ENCODE data around the gene FEV.
"Not testable (repeated sequence)": the region's sequence is repeated elsewhere in the genome, so short reads cannot be mapped to it uniquely, and the experiment has no call there.

Gene FEV

GRCh38 chr2:218944759-218945404 lies 40.1 kb downstream of the FEV start:
- no peak for DNase-seq (ENCODE audit: low read depth, low spot score)

GRCh38 chr2:218931751-218932150 lies 53.2 kb downstream of the FEV start:
- DNase-seq (ENCODE audit: low read depth, low spot score) = not testable (repeated sequence)
